ENCODE results near the gene ZNF275.

Gene ZNF275

GRCh38 chrX:153348421-153348820 lies 14.5 kb downstream of the ZNF275 start:
- DNase-seq (ENCODE audit: insufficient read length, low spot score), result no peak
- FAIRE-seq, result no peak
- no peak for TF ChIP-seq CTCF (IDR thresholded peaks at IDR 0.05; ENCODE audit: insufficient read depth, missing control alignments)

GRCh38 chrX:153349952-153350351 lies 16.0 kb downstream of the ZNF275 start:
- no peak for DNase-seq (ENCODE audit: insufficient read length, low spot score)
- FAIRE-seq, result no peak
- no peak for TF ChIP-seq CTCF (IDR thresholded peaks at IDR 0.05; ENCODE audit: insufficient read depth, missing control alignments)

GRCh38 chrX:153351981-153352380 lies 18.0 kb downstream of the ZNF275 start:
- DNase-seq (ENCODE audit: insufficient read length, low spot score), result no peak
- TF ChIP-seq CTCF (IDR thresholded peaks at IDR 0.05; ENCODE audit: insufficient read depth, missing control alignments), result no peak
- FAIRE-seq, result no peak

- no peak for TF ChIP-seq CTCF (IDR thresholded peaks at IDR 0.05; ENCODE audit: insufficient read depth, missing control alignments)
- FAIRE-seq, result no peak
- no peak for DNase-seq (ENCODE audit: insufficient read length, low spot score)
These were observed 18.9 kb downstream of the ZNF275 start for GRCh38 chrX:153352858-153353257.

- no peak for FAIRE-seq
- no peak for DNase-seq (ENCODE audit: insufficient read length, low spot score)
- TF ChIP-seq CTCF (IDR thresholded peaks at IDR 0.05; ENCODE audit: insufficient read depth, missing control alignments), result no peak
These were observed 19.5 kb downstream of the ZNF275 start for GRCh38 chrX:153353416-153353815.

- TF ChIP-seq CTCF (IDR thresholded peaks at IDR 0.05; ENCODE audit: insufficient read depth, missing control alignments), result no peak
- no peak for FAIRE-seq
These were observed 23.9 kb downstream of the ZNF275 start for GRCh38 chrX:153357877-153358276.

GRCh38 chrX:153361781-153362397 lies 27.9 kb downstream of the ZNF275 start:
- FAIRE-seq (peak; percentile 66), DNase-seq (ENCODE audit: insufficient read length, low spot score) (no peak)
- TF ChIP-seq CTCF (IDR thresholded peaks at IDR 0.05; ENCODE audit: insufficient read depth, missing control alignments), result no peak

More at GRCh38 chrX:153357877-153358276, 23.9 kb downstream of the ZNF275 start:
- DNase-seq (ENCODE audit: insufficient read length, low spot score), result no peak
